Activated T-cell treated with anti-CD3 and anti-CD28 coated beads, Interleukin-2, amount 50 U/mL, for 24 hours (primary cell): ENCODE results near the gene AP1M1.

Experiments
- DNase-seq: peaks from one replicate; pipeline ENCODE4 v3.0.0-alpha.2; 2020
- H3K27ac Mint-ChIP-seq: 2 replicates; pipeline ENCODE4 v1.8.0; 2020; ENCODE audit warnings: mild to moderate bottlenecking, mixed read lengths
- H3K27me3 Mint-ChIP-seq: 2 replicates; pipeline ENCODE4 v1.8.0; 2020; ENCODE audit warnings: mixed read lengths
- H3K36me3 Mint-ChIP-seq: 2 replicates; pipeline ENCODE4 v1.8.0; 2020; ENCODE audit warnings: low read depth, mixed read lengths
- H3K4me1 Mint-ChIP-seq: 2 replicates; pipeline ENCODE4 v1.8.0; 2020; ENCODE audit warnings: low read depth, mixed read lengths
- H3K4me3 Mint-ChIP-seq: 2 replicates; pipeline ENCODE4 v1.8.0; 2020; ENCODE audit warnings: mild to moderate bottlenecking, moderate library complexity, mixed read lengths
- H3K9me3 Mint-ChIP-seq: 2 replicates; pipeline ENCODE4 v1.8.0; 2020; ENCODE audit warnings: mixed read lengths

The AP1M1 gene

DNA sequence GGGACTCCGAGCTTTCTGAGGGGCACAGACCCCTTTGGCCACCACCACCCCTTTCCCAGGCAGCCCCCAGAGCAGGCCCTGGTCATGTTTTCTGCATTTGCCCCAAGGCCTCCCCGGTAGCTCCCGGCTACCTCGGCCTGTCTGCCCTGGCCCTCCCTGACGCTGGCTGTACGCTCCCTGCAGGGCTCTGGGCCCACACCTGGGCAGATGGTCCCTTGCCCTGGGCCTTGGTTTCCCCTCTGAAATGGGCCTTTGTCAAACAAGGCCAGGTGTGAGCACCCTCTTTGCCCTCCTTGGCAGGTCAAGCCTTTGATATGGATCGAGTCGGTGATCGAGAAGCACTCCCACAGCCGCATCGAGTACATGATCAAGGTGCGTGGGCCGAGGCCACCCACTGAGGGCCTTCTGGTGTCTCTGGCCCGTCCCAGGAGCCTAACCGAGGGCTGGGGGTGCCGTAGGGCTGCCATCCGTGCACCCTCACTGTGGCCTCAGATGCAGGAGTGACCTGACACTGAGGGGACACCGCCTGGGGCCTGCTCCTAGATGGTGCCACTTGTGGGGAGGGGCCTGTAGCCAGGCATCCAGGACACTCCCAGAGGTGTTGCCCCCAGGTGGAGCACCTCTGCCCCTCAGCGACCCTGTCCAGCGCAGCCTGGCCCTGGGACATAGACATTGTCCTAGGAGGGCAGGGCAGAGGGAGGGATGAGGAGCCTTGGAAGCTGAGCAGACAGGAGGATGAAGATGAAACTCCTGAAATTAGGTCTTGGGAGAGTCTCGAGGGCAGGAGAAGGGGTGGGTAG, 30.3 kb downstream of the AP1M1 start:
- Mint-ChIP-seq H3K4me3 (no peak overlapping the region), H3K27ac (no peak overlapping the region), H3K27me3 (no peaks in the 10 kb centered on the region), H3K36me3 (peaks cover 90% of the 10 kb centered on the region), H3K9me3 (no peaks in the 10 kb centered on the region), H3K4me1 (peaks cover 3% of the 10 kb centered on the region)
- DNase-seq = peak; percentile 29

DNA sequence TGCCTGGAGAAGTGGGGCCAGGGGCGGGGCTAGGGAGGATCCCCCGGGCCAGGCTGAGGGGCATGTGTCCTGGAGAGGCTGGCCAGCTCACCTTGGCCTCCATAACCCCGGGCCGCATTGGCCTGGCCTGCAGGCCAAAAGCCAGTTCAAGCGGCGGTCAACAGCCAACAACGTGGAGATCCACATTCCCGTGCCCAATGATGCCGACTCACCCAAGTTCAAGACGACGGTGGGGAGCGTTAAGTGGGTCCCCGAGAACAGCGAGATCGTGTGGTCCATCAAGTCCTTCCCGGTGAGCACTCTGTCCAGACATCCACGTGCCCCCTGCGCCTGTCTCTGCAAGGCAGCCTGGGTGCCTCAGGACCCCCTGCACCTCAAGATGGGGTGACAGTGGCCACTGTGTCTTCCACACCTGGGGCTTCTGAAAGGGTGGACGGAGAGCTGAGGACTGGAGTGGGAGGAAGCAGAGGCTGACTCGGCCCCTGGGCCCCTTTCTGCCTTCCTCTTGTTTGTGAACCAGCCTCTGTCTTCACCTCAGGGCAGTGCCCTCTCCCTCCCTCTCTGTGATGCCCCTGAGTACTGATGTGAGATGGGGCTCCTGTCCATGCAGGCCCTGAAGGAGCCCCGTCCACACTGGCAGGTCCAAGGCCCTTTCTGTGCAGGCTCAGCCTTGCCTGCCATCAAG, 31.1 kb downstream of the AP1M1 start:
- Mint-ChIP-seq H3K36me3 (peaks cover 90% of the 10 kb centered on the region), H3K9me3 (no peaks in the 10 kb centered on the region), H3K27ac (no peak overlapping the region), H3K4me1 (peaks cover 2% of the 10 kb centered on the region), H3K4me3 (no peak overlapping the region), H3K27me3 (no peaks in the 10 kb centered on the region)
- peak; percentile 15 for DNase-seq

DNA sequence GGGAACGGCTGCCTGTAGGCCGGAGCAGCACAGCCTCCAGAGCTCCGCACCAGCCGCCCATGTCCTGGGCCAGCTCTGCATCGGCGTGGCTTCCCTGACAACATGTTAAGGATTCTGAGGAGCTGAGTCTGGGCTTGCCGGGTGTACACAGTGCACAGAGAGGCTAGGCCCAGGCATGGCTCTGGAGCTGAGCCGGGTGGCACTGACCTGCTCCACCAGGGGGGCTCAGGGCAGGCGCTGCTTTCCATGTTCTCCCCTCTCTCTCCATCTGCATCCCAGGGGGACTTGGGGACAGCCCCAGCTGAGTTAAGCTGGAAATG, 31.6 kb downstream of the AP1M1 start:
- DNase-seq = peak; percentile 11
- Mint-ChIP-seq H3K9me3 (no peaks in the 10 kb centered on the region), H3K36me3 (peaks cover 90% of the 10 kb centered on the region), H3K4me3 (no peak overlapping the region), H3K27ac (no peak overlapping the region), H3K27me3 (no peaks in the 10 kb centered on the region), H3K4me1 (peaks cover 4% of the 10 kb centered on the region)

DNA sequence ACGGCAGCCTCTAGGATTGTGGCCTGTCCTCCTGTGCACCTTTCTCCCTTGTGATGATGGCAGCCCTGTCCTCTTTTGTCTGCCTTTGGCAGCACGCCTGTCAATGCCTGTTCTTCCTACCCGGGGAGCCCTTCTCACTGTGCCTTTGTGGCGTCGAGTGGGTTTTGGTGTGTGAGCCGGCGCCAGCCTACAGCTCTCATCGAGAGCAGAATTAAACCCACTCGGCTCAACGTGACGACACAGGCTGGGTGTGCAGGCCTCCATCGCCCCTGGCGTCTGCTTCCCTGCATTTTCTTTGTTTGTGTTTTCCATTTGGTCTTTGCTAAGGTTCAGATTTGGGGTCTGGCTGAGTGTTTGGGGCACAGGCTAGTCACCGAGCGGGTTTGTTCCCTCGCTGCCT, 34.4 kb downstream of the AP1M1 start:
- H3K27me3 Mint-ChIP-seq = no peaks in the 10 kb centered on the region

DNA sequence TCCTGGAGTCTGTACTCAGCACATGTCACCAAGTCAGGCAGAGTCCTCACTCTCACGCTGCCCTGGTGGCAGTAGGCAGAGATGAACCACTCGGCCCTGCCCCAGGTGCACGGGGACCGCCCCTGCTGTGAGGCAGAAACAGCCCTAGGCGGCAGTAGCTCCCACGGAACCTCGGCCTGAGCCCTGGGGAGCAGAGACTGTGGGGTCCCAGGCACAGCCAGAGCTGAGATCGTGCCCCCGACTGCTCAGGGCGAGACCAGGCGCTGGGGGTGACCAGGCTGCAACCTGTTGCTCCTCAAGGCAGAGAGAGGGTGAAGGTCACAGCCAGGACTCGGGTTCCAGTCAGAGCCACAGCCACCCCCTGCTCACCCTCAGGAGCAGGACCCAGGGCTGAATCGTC, 34.9 kb downstream of the AP1M1 start:
- H3K36me3 Mint-ChIP-seq = peaks cover 92% of the 10 kb centered on the region
- DNase-seq = peak; percentile 28
- no peaks in the 10 kb centered on the region for H3K27me3 Mint-ChIP-seq
- H3K27ac Mint-ChIP-seq = no peak overlapping the region
- no peak overlapping the region for H3K4me3 Mint-ChIP-seq
- peaks cover 4% of the 10 kb centered on the region for H3K9me3 Mint-ChIP-seq
- H3K4me1 Mint-ChIP-seq = peaks cover 20% of the 10 kb centered on the region

More for the DNA sequence above, 34.4 kb downstream of the AP1M1 start:
- Mint-ChIP-seq H3K27ac (peak overlapping the region; percentile 27), H3K4me1 (peaks cover 20% of the 10 kb centered on the region), H3K4me3 (no peak overlapping the region), H3K36me3 (peaks cover 97% of the 10 kb centered on the region), H3K9me3 (peaks cover 4% of the 10 kb centered on the region)
- DNase-seq = peak; percentile 23

DNA sequence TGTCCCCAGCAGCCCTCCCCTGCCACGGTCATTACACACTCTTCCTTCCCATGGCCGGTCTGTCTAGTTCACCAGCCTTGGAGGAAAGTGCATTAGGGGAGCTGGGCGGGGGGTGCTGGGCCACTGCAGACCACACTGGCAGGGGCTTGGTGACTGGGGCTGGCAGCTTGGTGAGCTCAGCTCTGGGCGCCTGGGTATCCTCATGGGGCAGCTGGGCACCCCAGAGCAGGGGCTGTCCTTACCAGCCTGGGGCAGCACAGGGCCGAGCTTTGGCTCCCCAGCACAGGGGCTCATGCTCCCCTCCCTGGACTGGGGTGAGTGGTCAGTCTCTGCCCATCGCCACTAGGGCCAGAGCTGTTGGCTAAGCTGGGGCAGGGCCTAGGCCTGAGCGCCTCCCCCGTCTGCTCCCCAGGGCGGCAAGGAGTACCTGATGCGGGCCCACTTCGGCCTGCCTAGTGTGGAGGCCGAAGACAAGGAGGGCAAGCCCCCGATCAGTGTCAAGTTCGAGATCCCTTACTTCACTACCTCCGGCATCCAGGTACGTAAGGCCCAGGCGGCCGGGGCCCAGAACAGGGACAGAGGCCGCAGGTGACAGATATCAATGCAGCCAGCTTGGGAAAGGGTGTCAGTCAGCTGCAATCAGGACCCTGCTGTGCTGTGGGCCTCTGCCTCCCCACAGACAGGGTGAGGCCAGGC, 35.5 kb downstream of the AP1M1 start:
- H3K9me3 Mint-ChIP-seq = peaks cover 4% of the 10 kb centered on the region
- H3K4me1 Mint-ChIP-seq = peaks cover 25% of the 10 kb centered on the region
- peak; percentile 30 for DNase-seq
- H3K4me3 Mint-ChIP-seq = no peak overlapping the region
- peak overlapping the region; percentile 69 for H3K27ac Mint-ChIP-seq
- no peaks in the 10 kb centered on the region for H3K27me3 Mint-ChIP-seq
- peaks cover 86% of the 10 kb centered on the region for H3K36me3 Mint-ChIP-seq

DNA sequence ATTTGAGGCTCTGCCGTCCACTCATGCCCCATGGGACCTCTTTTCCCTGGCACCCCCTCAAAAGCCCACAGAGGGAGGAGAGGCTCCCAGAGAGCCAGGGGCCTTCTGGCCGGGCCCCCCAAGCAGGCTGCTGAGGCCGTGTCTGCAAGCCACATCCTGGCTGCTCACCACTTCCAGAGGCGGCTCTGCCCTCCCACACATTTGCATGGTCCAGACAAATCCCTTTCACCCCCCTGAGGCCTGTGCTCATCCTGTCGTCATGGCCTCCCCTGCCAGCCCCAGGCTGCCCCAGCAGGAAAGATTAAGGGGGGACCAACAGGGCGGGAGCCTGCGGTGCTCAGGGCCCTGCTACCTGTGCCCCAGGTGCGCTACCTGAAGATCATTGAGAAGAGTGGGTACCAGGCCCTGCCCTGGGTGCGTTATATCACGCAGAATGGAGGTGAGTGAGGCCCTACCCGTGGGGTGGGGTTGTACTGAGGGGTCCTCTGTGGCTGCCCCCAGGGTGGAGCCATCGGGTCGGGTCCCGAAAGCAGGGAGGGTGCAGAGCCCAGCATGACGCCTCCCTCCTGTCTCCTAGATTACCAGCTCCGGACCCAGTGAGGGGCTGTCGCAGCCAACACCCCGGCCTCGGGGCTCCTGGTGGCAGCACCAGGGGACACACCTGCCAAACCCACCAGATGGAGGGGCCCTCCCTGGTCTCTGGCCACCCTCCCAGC, 36.3 kb downstream of the AP1M1 start:
- Mint-ChIP-seq H3K36me3 (peaks cover 78% of the 10 kb centered on the region), H3K4me1 (peaks cover 32% of the 10 kb centered on the region), H3K4me3 (no peak overlapping the region), H3K27me3 (no peaks in the 10 kb centered on the region), H3K9me3 (peaks cover 4% of the 10 kb centered on the region), H3K27ac (no peak overlapping the region)
- DNase-seq = peak; percentile 29

DNA sequence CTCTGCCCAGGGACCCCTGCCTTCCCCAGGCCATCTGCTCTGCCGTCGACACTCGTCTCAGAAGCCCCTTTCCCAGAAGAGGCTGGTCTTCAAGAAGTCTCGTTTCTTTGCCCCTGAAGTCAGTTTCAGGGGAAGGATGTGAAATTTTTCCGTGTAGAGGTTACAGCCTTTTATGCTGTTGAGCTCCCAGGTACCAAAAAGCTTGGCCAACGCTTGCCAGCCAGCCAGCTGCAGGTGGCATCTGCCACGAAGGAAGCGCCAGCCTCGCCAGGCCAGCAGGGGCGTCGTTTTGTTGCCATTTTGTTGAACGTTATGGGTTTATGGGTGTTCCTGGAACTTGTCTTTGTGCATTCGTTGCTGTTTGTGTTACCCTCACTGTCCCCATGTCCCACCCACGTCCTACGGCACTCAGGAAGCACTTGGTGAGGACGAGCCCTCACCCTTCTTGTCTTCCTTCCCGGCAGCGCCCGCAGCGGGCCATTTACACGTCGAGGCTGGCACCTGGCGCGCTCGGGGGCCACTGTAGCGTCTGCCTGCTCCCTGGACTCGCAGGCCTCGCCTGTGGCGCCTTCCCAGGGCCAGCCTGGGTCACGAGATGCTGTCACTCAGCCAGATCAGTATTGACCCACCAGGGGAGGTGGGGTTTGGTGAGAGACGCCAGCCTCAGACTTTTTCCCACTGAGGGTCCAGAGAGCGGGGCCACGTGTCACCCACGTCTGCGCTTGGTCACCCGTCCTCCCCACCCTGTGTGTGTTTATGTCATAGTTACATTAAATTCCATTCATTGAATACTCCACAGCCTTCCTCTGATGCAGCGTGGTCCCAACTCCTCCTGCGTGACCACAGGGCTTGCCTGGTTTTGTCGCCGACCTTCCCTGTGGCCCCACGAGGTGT, 37.1 kb downstream of the AP1M1 start:
- Mint-ChIP-seq H3K4me3 (no peak overlapping the region), H3K4me1 (peaks cover 35% of the 10 kb centered on the region), H3K9me3 (peaks cover 4% of the 10 kb centered on the region), H3K27me3 (no peaks in the 10 kb centered on the region), H3K36me3 (peaks cover 70% of the 10 kb centered on the region), H3K27ac (no peak overlapping the region)
- DNase-seq = peak; percentile 26

DNA sequence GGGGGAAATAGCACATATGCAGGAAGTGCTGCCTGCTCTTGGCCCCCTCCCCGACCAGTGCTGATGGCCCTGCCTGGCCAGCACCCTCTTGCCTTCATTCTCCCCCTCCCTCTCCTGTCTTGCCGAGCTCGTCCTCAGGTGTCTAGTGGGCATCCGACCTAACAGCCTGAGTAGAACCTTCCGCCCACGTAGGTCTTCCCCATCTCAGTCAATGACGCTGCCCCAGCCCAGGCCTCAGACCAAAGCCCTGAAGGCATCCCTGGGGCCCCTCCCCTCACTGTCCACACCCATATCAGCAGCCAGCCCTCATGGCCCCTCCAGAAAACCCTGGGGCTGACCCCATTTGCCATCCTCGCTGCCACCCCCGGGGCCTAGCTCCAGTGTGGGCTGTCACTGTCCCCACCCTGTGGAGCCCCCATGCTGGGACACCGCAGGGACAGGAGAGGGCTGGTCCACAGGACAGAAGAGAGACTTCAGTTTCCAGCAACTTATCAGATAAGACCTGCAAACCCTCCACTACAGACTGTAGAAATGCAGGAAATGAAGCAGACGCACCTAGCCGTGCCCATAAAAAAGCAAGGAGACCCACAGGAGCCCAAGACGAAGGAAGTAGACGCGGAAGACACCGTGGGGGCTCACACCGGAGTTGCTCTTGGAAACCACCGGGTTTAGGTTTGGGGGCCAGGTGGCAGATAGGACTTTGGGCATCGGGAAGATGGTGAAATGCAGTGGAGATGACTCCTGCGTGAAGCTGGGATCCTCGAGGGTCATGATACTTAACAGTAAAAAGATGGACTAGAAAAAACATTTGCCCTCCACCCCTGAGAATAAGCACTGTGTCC, 38.3 kb downstream of the AP1M1 start:
- H3K4me3 Mint-ChIP-seq = no peak overlapping the region
- H3K27ac Mint-ChIP-seq = peak overlapping the region; percentile 9
- H3K4me1 Mint-ChIP-seq = peaks cover 35% of the 10 kb centered on the region
- no peaks in the 10 kb centered on the region for H3K27me3 Mint-ChIP-seq
- peaks cover 59% of the 10 kb centered on the region for H3K36me3 Mint-ChIP-seq
- DNase-seq = peak; percentile 31
- H3K9me3 Mint-ChIP-seq = peaks cover 4% of the 10 kb centered on the region

DNA sequence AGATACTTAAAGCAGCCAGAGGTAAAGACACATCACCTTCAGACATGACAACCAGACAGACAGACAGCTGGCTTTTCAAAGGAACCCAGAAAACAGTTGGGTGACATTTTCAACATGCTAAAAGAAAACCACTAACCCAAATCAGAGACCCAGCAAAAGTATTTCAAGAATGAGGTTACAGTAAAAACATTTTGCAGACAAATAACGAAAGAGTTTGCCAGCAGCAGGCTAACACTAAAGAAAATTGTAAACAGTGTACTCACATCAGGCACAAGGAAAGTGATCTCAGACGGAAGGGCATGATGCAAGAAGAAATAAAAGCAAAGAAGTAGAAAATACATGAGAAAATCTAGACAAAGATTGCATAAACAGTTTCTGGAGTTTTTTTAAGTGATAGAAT, 46.4 kb downstream of the AP1M1 start:
- H3K4me1 Mint-ChIP-seq = peaks cover 22% of the 10 kb centered on the region
- no peaks in the 10 kb centered on the region for H3K9me3 Mint-ChIP-seq
- H3K4me3 Mint-ChIP-seq = no peak overlapping the region
- no peaks in the 10 kb centered on the region for H3K27me3 Mint-ChIP-seq
- DNase-seq = no peak
- H3K27ac Mint-ChIP-seq = no peak overlapping the region
- H3K36me3 Mint-ChIP-seq = no peaks in the 10 kb centered on the region

DNA sequence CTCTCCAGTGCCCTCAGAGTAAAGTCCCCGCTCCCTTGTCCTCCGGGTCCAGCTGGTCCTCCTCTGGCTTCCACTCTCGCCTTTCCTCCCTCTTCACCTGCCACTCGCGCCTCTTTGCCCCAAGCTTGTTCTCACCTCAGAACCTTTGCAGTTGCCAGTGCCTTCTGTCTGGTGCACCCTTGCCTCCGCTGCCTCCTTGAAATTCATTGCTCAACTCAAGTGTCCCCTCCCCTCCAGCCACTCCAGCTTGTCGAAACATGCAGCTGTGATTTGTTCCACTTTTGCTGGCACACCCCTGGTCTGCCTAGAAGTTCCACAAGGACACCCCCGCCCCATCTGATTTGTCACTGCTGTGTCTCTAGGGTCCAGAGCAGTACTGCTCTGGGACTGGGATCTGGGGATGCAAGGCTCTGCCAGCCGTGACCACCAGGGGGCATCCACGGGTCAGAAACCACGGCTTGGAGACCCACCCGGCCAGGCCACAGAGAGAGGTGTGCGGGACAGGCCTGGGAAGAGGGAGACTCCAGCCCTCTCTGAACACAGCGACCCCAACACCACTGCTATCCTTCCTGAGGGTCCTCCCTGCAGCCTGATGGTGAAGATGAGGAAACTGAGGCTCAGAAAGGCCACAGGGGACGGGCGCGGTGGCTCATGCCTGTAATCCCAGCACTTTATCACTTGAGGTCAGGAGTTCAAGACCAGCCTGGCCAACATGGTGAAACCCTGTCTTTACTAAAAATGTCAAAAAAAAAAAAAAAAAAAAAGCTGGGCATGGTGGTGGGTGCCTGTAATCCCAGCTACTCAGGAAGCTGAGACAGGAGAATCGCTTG, 49.9 kb downstream of the AP1M1 start:
- H3K27me3 Mint-ChIP-seq = no peaks in the 10 kb centered on the region
- H3K4me1 Mint-ChIP-seq = peaks cover 16% of the 10 kb centered on the region
- peak; percentile 92 for DNase-seq
- H3K27ac Mint-ChIP-seq = peak overlapping the region; percentile 11
- no peaks in the 10 kb centered on the region for H3K36me3 Mint-ChIP-seq
- H3K9me3 Mint-ChIP-seq = no peaks in the 10 kb centered on the region
- H3K4me3 Mint-ChIP-seq = no peak overlapping the region

DNA sequence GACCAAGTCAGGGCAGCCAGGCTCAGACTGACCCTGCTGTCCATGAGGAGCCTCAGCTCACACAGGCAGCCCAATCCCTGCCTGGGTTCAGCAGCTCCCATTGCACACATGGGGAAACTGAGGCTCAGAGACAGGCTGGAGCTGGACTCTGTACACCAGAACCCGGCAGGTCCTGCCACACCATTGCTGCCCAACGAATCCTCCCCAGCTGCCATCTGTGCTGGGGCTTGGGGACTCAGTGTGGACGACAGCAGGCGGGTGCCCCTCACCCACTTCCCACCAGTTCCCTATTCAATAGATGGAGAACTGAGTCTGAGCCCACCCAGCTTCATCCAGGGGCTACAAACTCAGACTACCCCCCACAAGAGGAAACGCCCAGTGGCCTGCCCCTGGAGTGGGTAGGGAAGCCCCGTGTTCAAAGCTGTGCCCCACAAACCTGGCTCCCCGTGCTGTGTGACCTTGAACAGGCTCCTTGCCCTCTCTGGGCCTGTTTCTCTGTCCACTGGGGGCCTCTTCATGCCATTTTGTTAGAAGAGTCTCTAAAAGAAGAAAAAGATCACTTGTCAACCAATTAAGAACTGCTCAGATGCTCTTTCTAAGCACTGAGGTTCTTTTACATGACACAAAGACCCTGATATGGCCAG, 50.8 kb downstream of the AP1M1 start:
- Mint-ChIP-seq H3K4me1 (peaks cover 13% of the 10 kb centered on the region), H3K9me3 (no peaks in the 10 kb centered on the region), H3K27ac (no peak overlapping the region), H3K4me3 (no peak overlapping the region), H3K36me3 (no peaks in the 10 kb centered on the region), H3K27me3 (no peaks in the 10 kb centered on the region)
- no peak for DNase-seq
